ENCODE measurements around the gene PLEKHG3.
A peak's percentile ranks its signal among the peaks of the same experiment; 100 is the strongest.

PLEKHG3 gene

DNA sequence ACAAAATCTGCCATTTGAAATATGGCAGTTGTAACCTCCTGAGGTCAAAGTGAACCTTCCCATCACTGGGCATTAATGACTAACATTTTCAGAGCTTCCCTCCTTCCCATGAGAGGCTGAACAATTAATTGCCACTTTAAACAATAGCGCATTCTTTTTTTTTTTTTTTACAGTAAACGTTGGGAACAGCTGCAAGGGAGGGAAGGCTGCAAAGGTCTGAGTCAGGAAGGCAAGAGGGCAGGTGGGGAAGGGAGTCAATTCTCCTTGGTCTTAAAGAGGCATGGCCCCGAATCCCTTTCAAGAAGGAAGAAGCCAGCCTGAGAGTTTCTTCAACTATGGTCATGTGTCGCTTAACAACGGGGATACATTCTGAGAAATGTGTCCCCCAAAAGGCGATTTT lies 41.0 kb upstream of the PLEKHG3 start:
- DNase-seq (ENCODE audit: low spot score) = no peak

DNA sequence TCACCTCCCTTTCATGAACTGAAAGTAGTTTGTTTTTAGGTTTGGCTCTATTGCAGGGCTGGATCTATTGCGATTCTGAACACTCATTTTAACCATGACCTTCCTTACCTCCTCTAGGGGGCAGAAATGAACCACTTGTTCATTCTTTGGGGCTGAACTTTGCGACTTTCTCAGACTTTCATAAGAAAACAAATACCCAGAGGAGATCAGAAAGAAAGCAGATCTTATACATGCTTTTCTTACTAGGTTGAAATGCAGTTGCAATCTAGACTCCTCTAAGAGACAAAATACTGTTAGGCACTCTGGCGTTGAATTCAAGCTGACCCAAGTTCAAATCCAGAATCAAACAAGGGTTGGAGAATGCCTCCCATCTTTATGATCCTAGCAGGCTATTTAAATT lies 32.6 kb upstream of the PLEKHG3 start:
- CTCF ChIA-PET = interaction anchor here (0.5 to 1.8 kb wide), 11 partner anchors 11 to 142 kb away, joined by 3 to 6 read pairs (median 4); no protein-coding TSS in a partner anchor
- H3K27ac ChIP-seq = no peak overlapping the region
- POLR2A ChIA-PET (ENCODE audit: low non-redundant PET) = no interaction called here
- TF ChIP-seq, protein P1, sequence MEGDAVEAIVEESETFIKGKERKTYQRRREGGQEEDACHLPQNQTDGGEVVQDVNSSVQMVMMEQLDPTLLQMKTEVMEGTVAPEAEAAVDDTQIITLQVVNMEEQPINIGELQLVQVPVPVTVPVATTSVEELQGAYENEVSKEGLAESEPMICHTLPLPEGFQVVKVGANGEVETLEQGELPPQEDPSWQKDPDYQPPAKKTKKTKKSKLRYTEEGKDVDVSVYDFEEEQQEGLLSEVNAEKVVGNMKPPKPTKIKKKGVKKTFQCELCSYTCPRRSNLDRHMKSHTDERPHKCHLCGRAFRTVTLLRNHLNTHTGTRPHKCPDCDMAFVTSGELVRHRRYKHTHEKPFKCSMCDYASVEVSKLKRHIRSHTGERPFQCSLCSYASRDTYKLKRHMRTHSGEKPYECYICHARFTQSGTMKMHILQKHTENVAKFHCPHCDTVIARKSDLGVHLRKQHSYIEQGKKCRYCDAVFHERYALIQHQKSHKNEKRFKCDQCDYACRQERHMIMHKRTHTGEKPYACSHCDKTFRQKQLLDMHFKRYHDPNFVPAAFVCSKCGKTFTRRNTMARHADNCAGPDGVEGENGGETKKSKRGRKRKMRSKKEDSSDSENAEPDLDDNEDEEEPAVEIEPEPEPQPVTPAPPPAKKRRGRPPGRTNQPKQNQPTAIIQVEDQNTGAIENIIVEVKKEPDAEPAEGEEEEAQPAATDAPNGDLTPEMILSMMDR (conservative IDR thresholded peaks at IDR 0.05; ENCODE audit: low read depth) = peak; percentile 60
- peak; percentile 68 for DNase-seq (ENCODE audit: low spot score)

More for the DNA sequence above, 41.0 kb upstream of the PLEKHG3 start:
- TF ChIP-seq, protein P1 (conservative IDR thresholded peaks at IDR 0.05; ENCODE audit: low read depth) = no peak
- CTCF ChIA-PET = interaction anchor here (1.5 kb wide), 1 partner anchor 27 kb away, joined by 5 read pairs; no protein-coding TSS in a partner anchor
- no peak overlapping the region for H3K27ac ChIP-seq
- POLR2A ChIA-PET (ENCODE audit: low non-redundant PET) = no interaction called here

DNA sequence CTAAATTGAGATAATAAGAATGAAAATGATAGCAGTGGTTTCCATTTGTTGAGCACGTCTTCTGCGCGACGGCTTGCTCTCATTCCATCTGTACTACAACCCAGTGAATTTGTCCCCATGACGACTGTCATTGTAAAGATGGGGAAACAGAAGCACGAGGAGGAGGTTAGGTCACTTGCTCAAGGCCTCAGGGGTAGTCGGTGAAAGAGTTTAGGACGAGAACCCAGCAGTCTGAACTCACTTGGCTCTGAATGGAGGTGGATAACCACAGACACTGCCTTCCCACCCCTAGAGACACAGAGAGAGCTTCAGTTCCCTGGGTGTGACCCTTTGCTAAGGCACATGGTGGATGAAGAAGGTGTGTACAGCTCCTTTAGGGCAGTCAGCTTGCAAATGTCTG lies 30.9 kb upstream of the PLEKHG3 start:
- ChIA-PET POLR2A (ENCODE audit: low non-redundant PET) (interaction anchor here (1.2 kb wide), 1 partner anchor 9 kb away, joined by 3 read pairs; no protein-coding TSS in a partner anchor), CTCF (interaction anchor here (0.7 to 1.8 kb wide), 2 partner anchors 89 to 91 kb away, joined by 4 to 5 read pairs; no protein-coding TSS in a partner anchor)
- DNase-seq (ENCODE audit: low spot score) = no peak
- TF ChIP-seq, protein P1 (conservative IDR thresholded peaks at IDR 0.05; ENCODE audit: low read depth) = no peak
- H3K27ac ChIP-seq = peak overlapping the region; percentile 20

DNA sequence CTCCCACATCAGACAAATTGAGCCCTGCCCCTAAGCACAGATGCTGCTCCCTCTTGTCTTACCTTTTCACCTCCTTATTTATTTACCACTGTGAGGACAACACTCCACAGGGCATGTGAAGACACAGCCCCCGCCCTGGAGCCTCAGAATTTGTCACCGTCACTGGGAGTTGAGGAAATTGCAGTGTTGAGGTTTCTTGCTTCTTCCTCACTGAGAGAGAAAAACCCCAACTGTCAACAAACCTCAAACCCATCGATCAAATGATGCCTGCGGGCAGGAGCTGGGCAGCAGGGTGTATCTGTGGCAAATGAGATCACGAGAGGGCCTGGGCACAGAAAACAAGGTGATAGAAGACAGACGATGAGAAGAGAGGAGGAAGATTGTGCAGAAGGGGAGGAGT lies 30.5 kb upstream of the PLEKHG3 start:
- DNase-seq (ENCODE audit: low spot score) = peak; percentile 28
- ChIA-PET CTCF (no interaction called here), POLR2A (ENCODE audit: low non-redundant PET) (interaction anchor here (1.2 kb wide), 1 partner anchor 9 kb away, joined by 3 read pairs; no protein-coding TSS in a partner anchor)
- TF ChIP-seq, protein P1 (conservative IDR thresholded peaks at IDR 0.05; ENCODE audit: low read depth) = no peak
- H3K27ac ChIP-seq = peak overlapping the region; percentile 20

DNA sequence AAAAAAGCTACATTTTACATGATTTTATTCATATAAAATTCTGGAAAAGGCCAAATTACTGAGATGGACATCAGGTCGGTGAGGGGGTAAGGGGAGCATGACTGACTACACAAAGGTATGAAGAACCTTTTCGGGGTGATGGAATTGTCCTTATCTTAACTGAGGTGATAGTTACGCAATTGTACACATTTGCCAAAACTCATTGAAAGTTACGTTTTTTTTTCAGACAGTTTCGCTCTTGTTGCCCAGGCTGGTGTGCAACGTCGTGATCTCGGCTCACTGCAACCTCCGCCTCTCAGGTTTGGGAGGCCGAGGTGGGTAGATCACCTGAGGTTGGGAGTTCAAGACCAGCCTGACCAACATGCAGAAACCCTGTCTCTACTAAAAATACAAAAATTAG lies 29.4 kb upstream of the PLEKHG3 start:
- POLR2A ChIA-PET (ENCODE audit: low non-redundant PET) = no interaction called here
- no peak for DNase-seq (ENCODE audit: low spot score)
- CTCF ChIA-PET = interaction anchor here (0.7 to 1.0 kb wide), 2 partner anchors 20 to 30 kb away, joined by 3 read pairs; no protein-coding TSS in a partner anchor
- H3K27ac ChIP-seq = peak overlapping the region; percentile 64
- TF ChIP-seq, protein P1 (conservative IDR thresholded peaks at IDR 0.05; ENCODE audit: low read depth) = no peak

DNA sequence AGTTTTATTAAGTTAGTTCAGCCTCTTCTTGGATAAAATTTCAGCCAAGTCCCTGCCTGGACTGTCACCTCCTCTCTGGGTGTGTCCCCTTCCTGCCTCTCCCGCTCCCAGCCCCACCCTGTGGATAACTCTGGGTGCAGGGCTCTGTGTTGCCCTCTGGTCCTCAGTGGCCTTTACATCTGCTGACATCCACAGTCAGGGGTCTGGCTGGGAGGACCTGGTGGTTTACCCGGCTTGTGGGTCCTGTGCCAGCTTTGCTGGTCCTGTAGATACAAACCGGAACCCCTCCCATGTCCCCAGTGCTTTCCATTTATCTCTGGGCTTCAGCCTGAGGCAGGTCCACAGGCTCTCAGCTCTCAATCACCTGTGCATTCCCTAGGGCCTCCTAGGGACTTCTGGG lies 28.9 kb upstream of the PLEKHG3 start:
- TF ChIP-seq, protein P1 (conservative IDR thresholded peaks at IDR 0.05; ENCODE audit: low read depth) = no peak
- POLR2A ChIA-PET (ENCODE audit: low non-redundant PET) = no interaction called here
- CTCF ChIA-PET = interaction anchor here (0.6 kb wide), 1 partner anchor 12 kb away, joined by 6 read pairs; no protein-coding TSS in a partner anchor
- H3K27ac ChIP-seq = peak overlapping the region; percentile 64
- no peak for DNase-seq (ENCODE audit: low spot score)
